Ecto neural progenitor cell (in vitro differentiated cells): ENCODE results near the gene CCL19.

Experiments
- DNase-seq: peaks from one replicate; pipeline ENCODE4 v3.0.0-alpha.2; 2018; ENCODE audit warnings: low spot score

The CCL19 gene

DNA sequence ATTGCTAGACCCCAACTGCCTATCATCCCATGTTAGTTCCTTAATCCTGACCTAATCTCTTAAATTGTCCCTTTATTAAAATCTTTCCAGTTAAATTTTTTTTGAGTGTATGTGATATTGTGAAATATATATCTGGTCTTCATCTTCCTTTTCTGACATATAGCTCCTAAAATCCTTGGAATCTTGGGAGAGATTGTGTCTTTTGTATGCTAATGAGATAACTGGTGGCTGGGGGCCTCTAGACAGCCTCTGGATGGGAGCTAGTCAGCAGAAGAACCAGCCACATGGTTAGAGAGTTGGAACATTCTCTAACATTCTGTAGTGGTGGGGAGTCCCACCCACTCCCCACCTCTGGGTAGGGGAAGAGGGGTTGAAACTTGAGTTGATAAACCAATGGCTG lies 3.7 kb upstream of the CCL19 start:
- no peak for DNase-seq

GRCh38 chr9:34693560-34693959 lies 2.5 kb upstream of the CCL19 start:
- no peak for DNase-seq

DNA sequence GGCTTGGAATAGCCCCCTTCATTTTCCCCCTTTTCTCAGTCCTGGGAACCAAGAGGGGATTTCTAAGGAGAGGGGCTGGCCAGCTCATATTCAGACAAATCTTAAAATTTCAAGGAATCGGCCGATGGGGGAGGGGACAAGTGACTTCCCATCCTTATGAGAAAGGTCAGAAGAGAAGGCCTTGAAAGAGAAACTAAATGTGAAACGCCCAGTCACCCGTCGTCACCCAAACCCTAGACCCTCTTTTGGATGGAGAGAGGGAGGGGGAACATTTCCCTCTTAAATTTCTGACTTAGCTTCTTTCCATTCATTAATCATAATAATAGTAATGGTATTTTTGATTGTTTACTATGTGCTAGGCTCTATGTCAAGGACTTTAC lies 850 bp upstream of the CCL19 start:
- no peak for DNase-seq

GRCh38 chr9:34689512-34689911 lies 1.6 kb downstream of the CCL19 start:
- DNase-seq: no peak

DNA sequence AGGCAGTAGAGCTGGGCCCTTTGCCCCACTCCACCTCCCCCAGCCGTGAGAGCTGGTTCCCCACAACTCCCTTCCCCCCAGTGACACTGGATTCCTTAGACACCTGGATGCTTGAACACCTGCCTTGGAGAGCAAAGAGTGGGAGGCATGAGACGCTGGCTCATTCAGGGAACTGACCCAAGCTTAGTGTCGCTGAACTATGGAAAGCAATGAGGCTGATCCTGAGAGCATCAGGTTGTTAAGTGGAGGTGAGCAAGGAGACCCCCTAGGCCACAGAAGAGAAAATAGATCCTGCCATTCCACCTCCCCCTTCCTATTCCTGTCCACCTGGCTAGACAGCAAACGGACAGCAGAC lies 2.0 kb downstream of the CCL19 start:
- no peak for DNase-seq

GRCh38 chr9:34688329-34689115 lies 2.6 kb downstream of the CCL19 start:
- no peak for DNase-seq

DNA sequence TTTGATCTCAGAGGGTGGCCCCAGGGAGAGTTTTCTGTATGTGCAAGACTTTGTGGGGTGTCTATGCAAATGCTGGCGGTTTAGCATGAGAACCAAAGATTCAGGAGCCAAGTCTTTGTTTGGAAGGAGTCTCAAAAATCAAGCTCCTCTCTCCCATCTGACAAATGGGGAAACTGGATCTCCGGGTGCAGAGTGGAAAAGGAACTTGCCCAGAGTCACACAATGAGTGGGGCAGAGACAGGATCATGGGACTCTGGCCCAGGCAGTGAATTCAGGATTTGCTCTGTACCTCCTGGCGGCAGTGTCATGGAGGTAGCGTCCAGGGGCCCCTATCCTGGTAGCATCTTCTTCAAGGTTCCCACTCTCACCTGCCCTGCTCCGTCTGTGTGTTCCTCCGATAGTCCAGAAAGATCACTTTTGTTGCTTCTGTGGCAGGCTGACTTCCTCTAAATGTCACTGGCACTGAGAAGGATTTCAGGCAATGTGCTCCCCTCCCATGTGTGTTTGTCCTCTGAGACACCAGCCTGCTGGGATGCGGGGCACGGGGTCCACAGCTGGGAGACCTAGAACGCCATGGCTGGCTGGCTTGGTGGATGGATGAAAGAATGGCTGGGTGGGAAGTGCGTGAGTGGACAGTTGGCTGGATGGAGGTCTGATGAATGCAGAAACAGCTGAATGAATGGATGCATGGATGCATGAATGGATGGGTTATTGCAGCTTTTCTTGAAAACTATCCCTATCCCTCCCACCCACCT lies 3.6 kb downstream of the CCL19 start:
- no peak for DNase-seq

GRCh38 chr9:34686732-34687131 lies 4.3 kb downstream of the CCL19 start:
- DNase-seq: no peak

DNA sequence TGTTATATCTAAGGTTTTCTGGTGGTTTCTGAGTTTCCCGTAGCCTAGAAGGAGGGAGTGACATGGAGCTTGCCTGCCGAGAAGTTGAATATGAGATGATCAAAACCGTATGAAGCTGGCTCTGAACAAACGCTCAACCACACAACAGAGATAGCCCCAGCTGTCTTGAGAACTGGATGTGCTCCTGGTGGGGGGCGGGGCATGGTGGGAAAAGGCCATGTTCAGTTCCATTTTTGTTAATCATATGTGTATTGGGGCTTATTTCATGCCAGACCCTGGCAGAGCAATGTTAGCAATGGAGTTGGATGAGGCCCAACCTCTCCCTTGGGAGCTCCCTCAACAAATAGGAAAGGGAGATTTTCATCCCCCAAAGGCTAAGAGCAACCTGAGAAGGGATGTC lies 4.8 kb downstream of the CCL19 start:
- DNase-seq: no peak

DNA sequence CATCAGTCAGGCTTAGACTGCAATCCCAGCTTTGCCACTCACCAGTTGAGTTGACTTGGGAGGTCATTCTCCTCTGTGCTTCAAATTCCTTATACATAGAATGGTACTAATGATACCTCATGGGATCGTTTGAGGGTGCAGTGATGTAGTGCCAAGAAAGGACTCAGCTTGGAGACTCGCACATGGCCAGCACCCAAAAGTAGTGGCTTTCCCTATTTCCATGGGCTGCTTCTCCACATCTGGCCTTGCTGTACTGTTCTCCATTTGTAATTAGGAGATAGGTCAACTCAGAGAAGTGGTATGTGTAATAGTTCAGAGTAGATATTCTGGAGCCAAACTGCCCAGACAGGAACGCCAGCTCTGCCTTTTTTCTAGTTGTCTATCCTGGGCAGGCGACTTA lies 5.5 kb downstream of the CCL19 start:
- no peak for DNase-seq

DNA sequence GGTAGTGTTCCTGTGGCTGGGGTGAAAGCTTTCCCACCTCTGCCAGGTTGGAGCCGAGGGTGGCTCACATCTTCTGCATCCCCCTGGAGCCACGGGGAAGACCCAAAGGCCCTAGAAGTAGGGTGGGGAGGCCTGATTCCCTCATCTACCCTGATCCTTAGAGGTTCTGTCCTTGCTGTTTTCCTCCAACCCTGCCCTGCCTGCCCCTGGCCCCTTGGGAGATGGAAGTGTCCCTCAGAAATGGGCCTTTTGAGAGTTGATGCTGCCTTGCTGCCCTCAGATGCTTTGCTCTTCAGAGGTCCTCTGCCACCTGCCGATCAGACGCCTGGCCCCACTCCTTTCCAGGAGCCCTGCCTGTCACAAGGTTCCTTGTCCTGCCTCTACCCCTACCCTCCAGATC lies 6.3 kb downstream of the CCL19 start:
- DNase-seq: no peak

DNA sequence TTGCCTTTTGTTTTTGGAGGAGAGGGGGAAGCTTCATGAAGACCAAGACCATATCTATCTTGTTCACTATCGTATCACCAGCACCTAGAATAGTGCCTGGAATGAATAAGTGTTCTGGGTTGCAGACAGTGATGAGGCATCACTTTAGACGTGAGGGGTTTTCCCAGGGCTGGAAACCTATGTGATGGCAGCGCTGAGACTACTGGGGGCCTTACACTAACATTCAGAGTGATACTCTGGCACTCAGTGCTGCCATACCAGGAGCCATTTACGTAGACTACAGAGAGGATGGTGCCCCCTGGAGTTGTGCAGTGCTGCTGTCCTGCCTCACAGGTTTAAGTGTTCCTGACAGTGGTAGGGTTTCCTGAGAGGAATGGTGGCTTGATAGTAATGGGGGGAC lies 6.9 kb downstream of the CCL19 start:
- DNase-seq: no peak

GRCh38 chr9:34675869-34676268 lies 15.2 kb downstream of the CCL19 start:
- no peak for DNase-seq

GRCh38 chr9:34675048-34675714 lies 15.9 kb downstream of the CCL19 start:
- DNase-seq: peak; percentile 85

DNA sequence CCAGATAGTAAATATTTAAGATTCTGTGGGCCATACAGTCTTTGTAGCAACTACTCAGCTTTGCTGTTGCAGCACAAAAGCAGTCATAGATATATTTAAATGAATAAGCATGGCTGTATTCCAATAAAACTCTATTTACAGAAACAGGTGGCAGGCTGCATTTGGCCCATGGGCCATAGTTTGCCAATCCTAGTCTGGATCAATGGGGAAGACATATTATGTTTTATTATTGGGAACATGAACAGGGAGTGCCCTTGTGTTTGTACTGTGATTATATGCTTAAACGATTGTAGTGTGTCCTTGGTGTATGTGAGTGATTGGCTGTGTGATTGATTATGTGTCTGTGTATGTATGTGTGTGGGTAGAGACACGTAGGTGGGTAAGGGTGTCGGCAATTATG lies 16.6 kb downstream of the CCL19 start:
- DNase-seq: no peak

DNA sequence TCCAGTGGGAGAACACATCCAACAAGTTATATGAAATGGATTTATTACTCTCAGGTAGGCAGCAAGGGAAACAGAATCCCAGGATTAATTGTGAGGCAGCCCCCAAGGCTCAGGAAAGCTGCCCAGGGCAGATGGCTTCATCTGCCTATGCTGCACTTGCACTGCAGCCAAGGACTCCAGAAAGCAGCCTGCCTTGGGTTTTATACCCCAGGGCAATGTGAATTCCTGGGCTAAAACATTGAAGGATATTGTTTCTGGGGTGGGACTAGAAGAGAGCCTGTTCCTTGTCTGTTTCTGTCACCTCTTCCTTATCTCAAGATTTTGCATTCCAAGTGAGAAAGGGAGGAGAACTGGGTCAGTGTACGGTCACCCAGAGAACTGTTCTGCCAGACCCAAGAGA lies 19.8 kb downstream of the CCL19 start:
- no peak for DNase-seq

GRCh38 chr9:34669809-34670562 lies 21.1 kb downstream of the CCL19 start:
- no peak for DNase-seq

- peak; percentile 95 for DNase-seq
These were observed 25.5 kb downstream of the CCL19 start for GRCh38 chr9:34665381-34666250.

DNA sequence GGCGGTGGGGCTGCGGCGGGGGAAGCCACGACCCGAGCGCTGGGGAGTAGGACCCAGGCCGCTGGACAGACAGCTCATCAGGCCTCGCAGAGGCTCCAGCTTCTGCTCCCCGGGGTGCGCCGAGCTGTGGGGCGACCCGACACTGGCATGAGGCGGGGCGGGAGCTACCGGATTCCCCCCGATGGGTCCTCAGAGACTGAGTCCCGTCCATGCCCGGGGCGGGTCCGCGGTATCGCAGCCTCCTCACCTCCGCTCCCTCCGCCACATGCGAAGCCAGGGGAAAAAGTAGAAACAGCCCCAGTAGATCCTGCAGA lies 26.1 kb downstream of the CCL19 start:
- DNase-seq: no peak

DNA sequence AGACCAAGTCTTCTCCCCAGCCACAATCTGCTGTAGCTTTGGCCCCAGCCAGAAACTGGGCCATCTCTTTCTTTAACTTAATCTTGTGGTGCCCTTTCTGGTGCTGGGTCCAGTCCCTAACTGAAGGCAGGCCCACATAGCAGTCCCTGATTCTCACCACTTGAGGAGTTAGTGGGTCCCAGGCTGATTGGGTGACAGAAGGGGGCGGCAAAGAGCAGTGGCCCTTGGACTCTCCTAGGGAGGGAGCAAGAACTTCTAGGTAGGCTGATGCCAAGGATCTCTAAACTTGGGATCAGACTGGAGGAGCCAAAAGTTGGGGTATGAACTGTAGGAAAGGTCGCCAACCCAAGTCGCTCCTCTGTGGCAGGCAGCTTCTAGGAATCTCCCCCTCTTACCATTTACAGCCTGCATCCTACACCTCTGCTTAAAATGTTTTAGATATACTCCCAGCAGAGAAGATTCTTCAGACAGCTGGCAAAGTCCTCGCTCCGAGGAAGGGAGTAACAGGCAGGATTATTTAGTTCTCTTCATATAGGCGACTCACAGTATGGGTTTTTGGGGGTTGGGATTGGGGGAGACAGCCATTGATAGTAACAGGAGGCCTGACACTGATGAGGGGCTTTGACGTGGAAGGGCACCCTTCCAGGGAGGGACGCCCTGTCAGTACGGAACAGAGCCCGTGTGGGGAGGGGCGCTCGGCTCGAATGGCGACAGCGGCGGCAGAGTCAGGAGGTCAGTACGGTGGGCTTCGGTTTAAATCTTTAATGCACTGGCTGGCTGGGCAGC lies 26.6 kb downstream of the CCL19 start:
- DNase-seq: peak; percentile 88

- no peak for DNase-seq
These were observed 27.8 kb downstream of the CCL19 start for GRCh38 chr9:34663303-34663605.
